T-cell (primary cell): ENCODE data around the gene ZNF521. TPM values are rescaled to one million over a fixed set of nuclear protein-coding genes. Genes with fewer than 3 reads are reported as not detected.

Experiments used
- ATAC-seq, 4 experiments: fragments of 200-7000 bp in 3 of 4; fragments of 150-1000 bp in 1 of 4; cut with Tn5 transposase; replicated peaks in 1 of 4; 1 replicate in 3 of 4; 2 replicates in 1 of 4; pipeline ENCODE4 v1.10.0; 2021; ENCODE audit warnings: moderate library complexity in 3 of 4, mild to moderate bottlenecking in 2 of 4, moderate number of reproducible peaks in 1 of 4
- CTCF ChIA-PET, 2 donors: fragments of 300-600 bp; sonication (Branson Sonifier 250); formaldehyde crosslinking; loops; one replicate each; lab custom pipeline; 2022; ENCODE audit warnings: antibody characterized with exemption in 2 of 2; lab: Charles Lee
- POLR2A ChIA-PET, 2 donors: fragments of 300-600 bp; sonication (Branson Sonifier 250); formaldehyde crosslinking; loops; one replicate each; lab custom pipeline; 2022; ENCODE audit warnings: antibody characterized with exemption in 2 of 2; lab: Charles Lee
- DNase-seq, 35 experiments: peaks; one replicate each; pipeline versions ENCODE4 v3.0.0 to v3.0.0-alpha.2; 2013 to 2023
- H3K27ac ChIP-seq: one replicate; pipeline ENCODE4 v1.5.1; 2013; ENCODE audit warnings: low read length
- H3K27me3 ChIP-seq, 2 experiments: replicated peaks in 1 of 2; 1 replicate in 1 of 2; 2 replicates in 1 of 2; pipeline versions ENCODE4 v1.6.1 to v1.7.0; 2013; ENCODE audit warnings: low read length in 1 of 2, mixed read lengths in 1 of 2; ENCODE audit not compliant: control insufficient read depth in 2 of 2, insufficient read depth in 2 of 2; ENCODE audit errors: extremely low read depth in 1 of 2
- H3K36me3 ChIP-seq, 2 donors: 1 replicate in 1 of 2; 2 replicates in 1 of 2; pipeline versions ENCODE4 v1.6.1 to v1.7.0; 2013; ENCODE audit warnings: low read length in 1 of 2; ENCODE audit not compliant: control insufficient read depth in 2 of 2, insufficient read depth in 1 of 2; ENCODE audit errors: extremely low read depth in 1 of 2
- H3K4me1 ChIP-seq, 2 experiments: 1 replicate in 1 of 2; 2 replicates in 1 of 2; pipeline versions ENCODE4 v1.6.1 to v1.7.0; 2013; ENCODE audit warnings: low read length in 2 of 2, mixed read lengths in 1 of 2; ENCODE audit not compliant: insufficient read depth in 2 of 2, control insufficient read depth in 1 of 2; ENCODE audit errors: extremely low read depth in 1 of 2
- H3K4me3 ChIP-seq, 2 donors: 1 replicate in 1 of 2; 2 replicates in 1 of 2; pipeline versions ENCODE4 v1.5.1 to v1.7.0; 2013; ENCODE audit warnings: mild to moderate bottlenecking in 2 of 2, low read length in 1 of 2, moderate library complexity in 1 of 2; ENCODE audit not compliant: control insufficient read depth in 1 of 2; ENCODE audit errors: extremely low read depth in 1 of 2
- H3K9me3 ChIP-seq: 2 replicates; pipeline ENCODE4 v1.7.0; 2013
- H3K27ac Mint-ChIP-seq, 2 donors: one replicate each; pipeline ENCODE4 v1.8.0; 2020 to 2021; ENCODE audit warnings: mild to moderate bottlenecking in 2 of 2, mixed read lengths in 2 of 2
- H3K27me3 Mint-ChIP-seq, 2 donors: one replicate each; pipeline ENCODE4 v1.8.0; 2021 to 2022; ENCODE audit warnings: mixed read lengths in 2 of 2
- H3K36me3 Mint-ChIP-seq: one replicate; pipeline ENCODE4 v1.8.0; 2021; ENCODE audit warnings: mixed read lengths
- H3K4me1 Mint-ChIP-seq, 3 donors: one replicate each; pipeline ENCODE4 v1.8.0; 2020 to 2022; ENCODE audit warnings: mixed read lengths in 3 of 3, mild to moderate bottlenecking in 1 of 3
- H3K4me3 Mint-ChIP-seq, 3 donors: one replicate each; pipeline ENCODE4 v1.8.0; 2020 to 2022; ENCODE audit warnings: mild to moderate bottlenecking in 3 of 3, mixed read lengths in 3 of 3, moderate library complexity in 3 of 3
- H3K9me3 Mint-ChIP-seq, 3 donors: one replicate each; pipeline ENCODE4 v1.8.0; 2020 to 2022; ENCODE audit warnings: mixed read lengths in 3 of 3
- WGBS: methylation state at CpG from one replicate; pipeline ENCODE4 v1.1.5; 2013; ENCODE audit warnings: missing lambda C conversion rate; ENCODE audit not compliant: insufficient coverage; 5-methylcytosine and 5-hydroxymethylcytosine counted together
- total RNA-seq, 35 experiments: library from RNA in 6 of 35; stranded (reverse) in 6 of 35; fragments of 120-200 nt in 1 of 35; gene quantifications; one replicate each; pipeline versions ENCODE4 v1.2.1 to v1.2.4 and lab custom pipeline; 2013 to 2026

The ZNF521 gene
- total RNA-seq, 5 donors from 2014 or later (not counting 1 experiment from before 2014, with no cell fraction given) = 0.30 to 2.3 (median 1.4) TPM

DNA sequence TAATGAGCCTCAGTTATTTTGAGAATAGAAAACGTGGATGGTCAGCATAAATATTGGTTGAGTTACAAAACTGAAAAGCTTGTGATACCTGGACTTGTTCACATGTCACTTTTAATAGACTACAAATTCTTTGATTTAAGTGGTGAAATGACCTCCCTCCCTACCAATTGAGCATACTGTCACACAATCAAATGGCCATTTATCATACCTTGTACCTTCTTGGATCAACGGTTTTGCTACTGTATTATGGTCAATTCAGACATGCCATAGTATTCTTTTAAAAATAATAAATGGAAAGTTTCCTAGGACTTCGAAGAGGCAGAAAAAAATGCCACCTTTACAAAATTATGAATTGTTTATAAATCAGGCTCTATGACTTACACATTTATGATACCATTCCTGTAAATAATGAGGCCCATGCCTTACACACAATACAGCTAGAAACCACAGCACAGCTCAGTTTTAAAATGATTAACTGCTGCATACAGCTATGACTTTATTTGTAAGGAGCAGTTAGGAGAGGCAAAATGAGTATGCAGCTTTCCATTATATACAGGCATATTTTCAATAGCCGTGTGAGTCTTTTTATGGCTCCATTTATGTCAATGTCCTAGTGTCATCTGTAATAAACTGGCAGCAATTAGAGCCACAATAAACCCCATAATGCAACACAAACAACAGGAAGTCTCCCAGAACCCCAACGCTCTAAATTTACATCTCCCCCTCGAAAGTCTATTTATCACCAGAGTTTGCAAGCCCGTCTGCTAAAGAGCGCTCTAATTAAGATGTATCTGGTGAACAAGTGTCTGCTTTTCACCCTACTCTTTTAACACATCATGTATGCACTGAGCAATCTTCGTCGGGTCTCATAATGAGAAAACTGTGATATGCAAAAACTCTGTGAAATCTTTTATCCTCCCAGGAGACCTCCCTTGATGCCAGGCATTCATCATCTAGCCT, 176.1 kb downstream of the ZNF521 start:
- CTCF ChIA-PET = no interaction called here
- Histone ChIP-seq H3K4me3 (no peak overlapping the region), H3K27me3 (peaks cover 0 to 3% of the 10 kb centered on the region in 2 experiments), H3K9me3 (no peaks in the 10 kb centered on the region), H3K36me3 (no peaks in the 10 kb centered on the region), H3K27ac (no peak overlapping the region), H3K4me1 (no peaks in the 10 kb centered on the region)
- ATAC-seq (no peak), DNase-seq (no peak)
- Mint-ChIP-seq H3K27ac (no peak overlapping the region), H3K9me3 (no peaks in the 10 kb centered on the region), H3K4me1 (no peaks in the 10 kb centered on the region), H3K27me3 (peaks cover 0 to 11% of the 10 kb centered on the region in 2 donors), H3K4me3 (no peak overlapping the region), H3K36me3 (no peaks in the 10 kb centered on the region)
- POLR2A ChIA-PET = no interaction called here
- WGBS = 50% methylated on average over 1 of the region's 10 CpGs

DNA sequence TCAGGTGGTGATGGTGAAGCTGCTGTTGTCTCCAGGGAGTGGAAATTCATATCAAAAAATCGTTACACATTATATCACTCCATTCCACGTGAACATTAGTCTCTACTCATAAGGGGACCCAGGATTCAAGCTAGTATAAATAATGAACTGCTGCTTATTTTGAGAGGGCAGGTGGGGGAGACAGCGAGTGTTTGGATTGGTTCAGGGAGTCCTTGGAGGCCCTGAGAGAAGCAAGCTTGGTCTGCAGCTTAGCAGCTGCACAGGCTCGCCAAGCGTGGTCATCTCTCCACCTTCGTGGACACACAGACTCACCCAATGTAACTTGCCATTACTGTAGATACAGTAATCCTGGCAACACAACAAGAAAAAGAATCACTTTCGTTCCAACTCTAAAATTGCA, 177.6 kb downstream of the ZNF521 start:
- ChIA-PET CTCF (no interaction called here), POLR2A (no interaction called here)
- DNase-seq = no peak
- Mint-ChIP-seq H3K27ac (no peak overlapping the region), H3K4me3 (no peak overlapping the region), H3K27me3 (peaks cover 0 to 8% of the 10 kb centered on the region in 2 donors), H3K36me3 (no peaks in the 10 kb centered on the region), H3K4me1 (no peaks in the 10 kb centered on the region), H3K9me3 (no peaks in the 10 kb centered on the region)
- Histone ChIP-seq H3K9me3 (no peaks in the 10 kb centered on the region), H3K4me1 (no peaks in the 10 kb centered on the region), H3K4me3 (no peak overlapping the region), H3K27ac (no peak overlapping the region), H3K27me3 (peaks cover 0 to 3% of the 10 kb centered on the region in 2 experiments), H3K36me3 (no peaks in the 10 kb centered on the region)
- no peak for ATAC-seq
- WGBS = 77% methylated on average over 5 of the region's 7 CpGs

DNA sequence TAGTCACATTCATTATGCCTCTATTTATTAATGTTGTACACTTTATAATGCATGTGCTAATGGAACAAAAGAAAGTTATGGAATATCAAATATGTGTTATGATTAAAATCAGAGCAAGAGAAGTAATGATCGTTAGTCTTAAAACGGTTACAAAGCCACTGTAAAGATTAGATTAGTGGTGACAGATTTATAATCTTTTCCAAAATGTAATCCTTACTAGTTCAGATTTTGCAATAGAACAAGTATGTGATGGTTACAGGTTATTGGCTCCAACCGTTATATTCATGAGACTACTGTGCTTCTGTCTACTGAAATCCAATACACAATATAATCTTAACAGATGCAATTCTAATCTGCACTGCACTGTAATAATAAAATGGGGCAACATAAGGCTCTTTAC, 180.6 kb downstream of the ZNF521 start:
- no peak overlapping the region for H3K4me3 Mint-ChIP-seq
- no peak for DNase-seq
- no peaks in the 10 kb centered on the region for H3K27me3 Mint-ChIP-seq

DNA sequence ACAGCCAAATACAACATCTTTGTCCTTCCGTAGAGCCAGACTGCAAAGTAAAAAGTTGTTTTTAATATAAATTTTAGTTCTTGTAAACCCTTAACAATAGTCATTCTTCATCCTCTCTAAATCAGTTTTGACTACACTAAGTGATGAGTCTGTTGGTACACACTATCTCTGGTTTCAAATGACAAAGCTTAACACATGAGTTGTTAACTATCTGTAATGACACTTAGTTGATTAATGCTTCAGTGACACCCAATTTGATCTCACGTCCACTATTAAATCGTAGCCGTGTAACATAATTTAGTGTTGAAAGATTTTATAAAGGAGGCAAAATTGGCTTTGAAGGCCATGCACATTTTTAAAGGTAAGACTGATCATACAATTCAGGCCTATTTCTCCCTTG, 181.6 kb downstream of the ZNF521 start:
- H3K36me3 Mint-ChIP-seq = no peaks in the 10 kb centered on the region
- no CpG with 5 or more reads among the region's 4 CpGs for WGBS
- H3K27me3 ChIP-seq = no peaks in the 10 kb centered on the region
- H3K27ac Mint-ChIP-seq = no peak overlapping the region
- no peak overlapping the region for H3K27ac ChIP-seq
- H3K9me3 Mint-ChIP-seq = no peaks in the 10 kb centered on the region
- no peak for DNase-seq
- H3K4me1 ChIP-seq = no peaks in the 10 kb centered on the region
- H3K9me3 ChIP-seq = no peaks in the 10 kb centered on the region
- ChIA-PET CTCF (no interaction called here), POLR2A (no interaction called here)
- H3K4me1 Mint-ChIP-seq = peaks cover 1 to 4% (median 3%) of the 10 kb centered on the region in 3 donors
- no peak for ATAC-seq
- H3K4me3 ChIP-seq = no peak overlapping the region
- no peaks in the 10 kb centered on the region for H3K36me3 ChIP-seq
- H3K27me3 Mint-ChIP-seq = no peaks in the 10 kb centered on the region
- H3K4me3 Mint-ChIP-seq = no peak overlapping the region

More for the DNA sequence above, 180.6 kb downstream of the ZNF521 start:
- Histone ChIP-seq H3K4me1 (no peaks in the 10 kb centered on the region), H3K9me3 (no peaks in the 10 kb centered on the region), H3K27me3 (no peaks in the 10 kb centered on the region), H3K27ac (no peak overlapping the region), H3K4me3 (no peak overlapping the region), H3K36me3 (no peaks in the 10 kb centered on the region)
- WGBS = no CpG with 5 or more reads among the region's 3 CpGs
- no peaks in the 10 kb centered on the region for H3K36me3 Mint-ChIP-seq
- no peak for ATAC-seq
- no peak overlapping the region for H3K27ac Mint-ChIP-seq
- no peaks in the 10 kb centered on the region for H3K9me3 Mint-ChIP-seq
- CTCF ChIA-PET = no interaction called here
- POLR2A ChIA-PET = no interaction called here
- H3K4me1 Mint-ChIP-seq = no peaks in the 10 kb centered on the region

DNA sequence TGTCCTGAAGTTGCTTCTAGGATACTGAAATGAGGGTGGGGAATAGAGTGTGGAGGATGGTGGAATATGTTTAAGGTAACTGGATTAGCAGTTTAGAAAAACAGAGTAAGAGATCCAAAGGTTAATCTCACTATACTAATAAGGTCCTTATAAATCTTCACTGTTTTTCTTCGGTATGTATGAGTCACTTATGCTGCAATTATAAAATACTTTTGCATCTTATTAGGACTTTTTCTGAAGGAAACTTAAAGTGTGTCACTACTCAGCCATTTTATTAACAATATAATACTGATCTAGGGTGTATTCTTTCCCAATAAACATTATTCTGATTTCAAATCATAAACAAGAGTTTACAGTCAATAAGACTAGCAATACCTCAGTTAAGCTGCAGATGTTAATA, 182.3 kb downstream of the ZNF521 start:
- Mint-ChIP-seq H3K4me1 (peaks cover 8 to 11% (median 9%) of the 10 kb centered on the region in 3 donors), H3K27me3 (no peaks in the 10 kb centered on the region), H3K36me3 (no peaks in the 10 kb centered on the region), H3K4me3 (no peak overlapping the region), H3K27ac (no peak overlapping the region), H3K9me3 (no peaks in the 10 kb centered on the region)
- no peaks in the 10 kb centered on the region for H3K4me1 ChIP-seq
- ChIA-PET CTCF (no interaction called here), POLR2A (no interaction called here)
- no peak overlapping the region for H3K4me3 ChIP-seq
- H3K36me3 ChIP-seq = no peaks in the 10 kb centered on the region
- no peak overlapping the region for H3K27ac ChIP-seq
- no peaks in the 10 kb centered on the region for H3K9me3 ChIP-seq
- WGBS = no CpG with 5 or more reads among the region's 1 CpG
- ATAC-seq (no peak), DNase-seq (no peak)
- no peaks in the 10 kb centered on the region for H3K27me3 ChIP-seq

DNA sequence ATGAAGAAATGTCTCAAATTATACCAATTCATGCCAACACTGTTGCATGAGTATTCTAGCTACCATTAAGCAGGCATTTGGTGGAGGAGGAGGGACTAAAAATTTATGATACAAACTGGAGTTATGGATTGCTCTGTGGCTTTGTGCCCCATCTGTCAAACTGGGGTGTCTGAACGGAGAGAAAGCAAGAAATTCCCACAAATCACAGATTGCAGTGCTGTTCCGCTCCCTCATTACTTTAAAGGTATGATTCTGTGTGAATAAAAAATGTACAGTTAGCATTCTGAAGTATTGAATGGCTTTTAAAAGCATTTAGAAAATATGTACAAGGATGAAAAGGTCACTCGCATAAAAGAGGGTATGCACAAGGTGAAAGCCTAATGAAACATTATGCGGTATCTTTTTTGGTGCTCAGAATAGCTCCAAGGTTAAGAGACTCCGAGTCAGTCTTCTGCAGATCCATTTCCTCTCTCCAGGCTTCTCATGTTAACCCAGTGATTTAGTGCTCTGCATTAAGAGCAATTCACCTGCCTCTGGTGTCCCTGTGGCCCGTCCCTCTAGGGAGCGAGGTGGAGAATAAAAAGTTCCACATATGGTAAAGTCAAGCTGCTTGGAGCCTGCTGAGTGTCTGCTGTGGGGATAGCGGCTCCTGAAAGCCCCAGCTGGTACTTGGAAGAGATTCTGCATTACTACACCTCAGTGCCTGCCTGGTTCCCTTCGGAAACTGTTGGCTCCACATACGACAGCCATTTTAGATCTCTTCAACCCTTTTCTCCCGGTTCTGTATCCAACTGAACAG, 184.2 kb downstream of the ZNF521 start:
- no peak overlapping the region for H3K27ac ChIP-seq
- WGBS = 82% methylated on average over 5 of the region's 11 CpGs
- peaks cover 0 to 2% of the 10 kb centered on the region in 2 experiments for H3K4me1 ChIP-seq
- H3K4me1 Mint-ChIP-seq = peaks cover 24 to 27% (median 24%) of the 10 kb centered on the region in 3 donors
- no peaks in the 10 kb centered on the region for H3K36me3 Mint-ChIP-seq
- no peaks in the 10 kb centered on the region for H3K27me3 ChIP-seq
- no peaks in the 10 kb centered on the region for H3K27me3 Mint-ChIP-seq
- no peaks in the 10 kb centered on the region for H3K36me3 ChIP-seq
- no peak overlapping the region for H3K4me3 Mint-ChIP-seq
- CTCF ChIA-PET = no interaction called here
- H3K9me3 ChIP-seq = no peaks in the 10 kb centered on the region
- no peak overlapping the region for H3K27ac Mint-ChIP-seq
- H3K9me3 Mint-ChIP-seq = no peaks in the 10 kb centered on the region
- no peak for ATAC-seq
- POLR2A ChIA-PET = no interaction called here
- DNase-seq = no peak
- no peak overlapping the region for H3K4me3 ChIP-seq
